ENCODE data around the gene GHR. TPM values are rescaled to one million over a fixed set of nuclear protein-coding genes. Genes with fewer than 3 reads are reported as not detected.
"Not testable (repeated sequence)": the region's sequence is repeated elsewhere in the genome, so short reads cannot be mapped to it uniquely, and the experiment has no call there.

Gene GHR
- total RNA-seq, 1 donor from 2014 or later, result 1.6 TPM

- FAIRE-seq (no peak), DNase-seq (ENCODE audit: low spot score in 2 of 2) (no peak)
Observed at GRCh38 chr5:42564689-42565356, 141.6 kb downstream of the GHR start.

- DNase-seq (ENCODE audit: low spot score in 2 of 2) (no peak), FAIRE-seq (no peak)
Observed at GRCh38 chr5:42566652-42567295, 143.5 kb downstream of the GHR start.

GRCh38 chr5:42569325-42569724 is 146.1 kb downstream of the GHR start:
- FAIRE-seq (no peak), DNase-seq (ENCODE audit: low spot score in 2 of 2) (no peak)

GRCh38 chr5:42569953-42570548 is 146.8 kb downstream of the GHR start:
- FAIRE-seq (no peak), DNase-seq (ENCODE audit: low spot score in 2 of 2) (no peak)

GRCh38 chr5:42570966-42571960 is 148.0 kb downstream of the GHR start:
- DNase-seq (ENCODE audit: low spot score in 2 of 2), result no peak
- no peak for FAIRE-seq

- no peak for FAIRE-seq
- DNase-seq (ENCODE audit: low spot score in 2 of 2), result no peak
Observed at GRCh38 chr5:42572313-42572712, 149.1 kb downstream of the GHR start.

- DNase-seq (ENCODE audit: low spot score in 2 of 2), result no peak
- no peak for FAIRE-seq
Observed at GRCh38 chr5:42573386-42573785, 150.1 kb downstream of the GHR start.

GRCh38 chr5:42575914-42576313 is 152.7 kb downstream of the GHR start:
- DNase-seq (ENCODE audit: low spot score in 2 of 2); FAIRE-seq: not testable (repeated sequence)

GRCh38 chr5:42578901-42579300 is 155.7 kb downstream of the GHR start:
- DNase-seq (ENCODE audit: low spot score in 2 of 2); FAIRE-seq: not testable (repeated sequence)

GRCh38 chr5:42579320-42579719 is 156.1 kb downstream of the GHR start:
- no peak for FAIRE-seq
- DNase-seq (ENCODE audit: low spot score in 2 of 2), result no peak

- DNase-seq (ENCODE audit: low spot score in 2 of 2) (no peak), FAIRE-seq (no peak)
Observed at GRCh38 chr5:42581845-42582244, 158.6 kb downstream of the GHR start.

- DNase-seq (ENCODE audit: low spot score in 2 of 2) (no peak), FAIRE-seq (no peak)
Observed at GRCh38 chr5:42582723-42583122, 159.5 kb downstream of the GHR start.

GRCh38 chr5:42583322-42583721 is 160.1 kb downstream of the GHR start:
- DNase-seq (ENCODE audit: low spot score in 2 of 2), result peak; percentile 13 to 54
- no peak for FAIRE-seq

- FAIRE-seq, result no peak
- DNase-seq (ENCODE audit: low spot score in 2 of 2), result no peak
Observed at GRCh38 chr5:42586625-42587024, 163.4 kb downstream of the GHR start.

GRCh38 chr5:42587096-42587723 is 164.0 kb downstream of the GHR start:
- FAIRE-seq (no peak), DNase-seq (ENCODE audit: low spot score in 2 of 2) (no peak)

- no peak for DNase-seq (ENCODE audit: low spot score in 2 of 2)
- FAIRE-seq, result no peak
Observed at GRCh38 chr5:42590566-42590965, 167.3 kb downstream of the GHR start.

- DNase-seq (ENCODE audit: low spot score in 2 of 2) (no peak), FAIRE-seq (no peak)
Observed at GRCh38 chr5:42591015-42591414, 167.8 kb downstream of the GHR start.

- DNase-seq (ENCODE audit: low spot score in 2 of 2) (no peak), FAIRE-seq (no peak)
Observed at GRCh38 chr5:42592401-42593140, 169.3 kb downstream of the GHR start.

GRCh38 chr5:42593591-42593990 is 170.4 kb downstream of the GHR start:
- FAIRE-seq (no peak), DNase-seq (ENCODE audit: low spot score in 2 of 2) (no peak)

GRCh38 chr5:42595597-42595996 is 172.4 kb downstream of the GHR start:
- no peak for DNase-seq (ENCODE audit: low spot score in 2 of 2)

More at GRCh38 chr5:42595597-42595996, 172.4 kb downstream of the GHR start:
- FAIRE-seq, result no peak
